Measurements from ENCODE around the gene QKI.
"Not testable (repeated sequence)": the region's sequence is repeated elsewhere in the genome, so short reads cannot be mapped to it uniquely, and the experiment has no call there.

The QKI gene

GRCh38 chr6:163444077-163444476, 29.6 kb downstream of the QKI start:
- peak; percentile 29 for DNase-seq

- no peak for DNase-seq
These were observed 32.0 kb downstream of the QKI start for GRCh38 chr6:163446549-163446948.

GRCh38 chr6:163449076-163449475, 34.6 kb downstream of the QKI start:
- DNase-seq = no peak

GRCh38 chr6:163454425-163454824, 39.9 kb downstream of the QKI start:
- no peak for DNase-seq

GRCh38 chr6:163455552-163455951, 41.0 kb downstream of the QKI start:
- no peak for DNase-seq

- peak; percentile 40 for DNase-seq
These were observed 43.4 kb downstream of the QKI start for GRCh38 chr6:163457637-163458561.

- DNase-seq = no peak
These were observed 44.5 kb downstream of the QKI start for GRCh38 chr6:163459007-163459406.

- DNase-seq = peak; percentile 16
These were observed 45.0 kb downstream of the QKI start for GRCh38 chr6:163459536-163459935.

- peak; percentile 31 for DNase-seq
These were observed 45.8 kb downstream of the QKI start for GRCh38 chr6:163460307-163460782.

GRCh38 chr6:163461696-163462095, 47.2 kb downstream of the QKI start:
- no peak for DNase-seq

- DNase-seq = no peak
These were observed 48.7 kb downstream of the QKI start for GRCh38 chr6:163463180-163463579.

GRCh38 chr6:163463795-163464194, 49.3 kb downstream of the QKI start:
- DNase-seq = no peak

GRCh38 chr6:163466839-163467390, 52.4 kb downstream of the QKI start:
- DNase-seq = no peak

- DNase-seq = no peak
These were observed 54.2 kb downstream of the QKI start for GRCh38 chr6:163468738-163469137.

GRCh38 chr6:163469459-163469985, 55.0 kb downstream of the QKI start:
- no peak for DNase-seq

GRCh38 chr6:163470611-163471010, 56.1 kb downstream of the QKI start:
- no peak for DNase-seq

- DNase-seq = no peak
These were observed 60.1 kb downstream of the QKI start for GRCh38 chr6:163474581-163474980.

GRCh38 chr6:163476946-163477345, 62.4 kb downstream of the QKI start:
- DNase-seq = not testable (repeated sequence)

GRCh38 chr6:163483107-163483506, 68.6 kb downstream of the QKI start:
- no peak for DNase-seq

- DNase-seq = peak; percentile 55
These were observed 70.9 kb downstream of the QKI start for GRCh38 chr6:163485388-163485851.

- DNase-seq = no peak
These were observed 72.3 kb downstream of the QKI start for GRCh38 chr6:163486821-163487220.

GRCh38 chr6:163487606-163488005, 73.1 kb downstream of the QKI start:
- no peak for DNase-seq

- no peak for DNase-seq
These were observed 75.1 kb downstream of the QKI start for GRCh38 chr6:163489584-163489983.
